GM21447 (cell line): ENCODE measurements around the gene EXOC4.

Experiments used
- ATAC-seq: cut with Tn5 transposase; IDR thresholded peaks from one replicate; pipeline ENCODE4 v1.9.1; 2021; ENCODE audit not compliant: unreplicated experiment

EXOC4 gene

GRCh38 chr7:133564484-133564883, 311.6 kb downstream of the EXOC4 start:
- ATAC-seq, result no peak

- no peak for ATAC-seq
Measured at GRCh38 chr7:133568544-133568943, 315.7 kb downstream of the EXOC4 start.

- no peak for ATAC-seq
Measured at GRCh38 chr7:133570321-133570720, 317.4 kb downstream of the EXOC4 start.

- ATAC-seq, result no peak
Measured at GRCh38 chr7:133571076-133571475, 318.2 kb downstream of the EXOC4 start.

- no peak for ATAC-seq
Measured at GRCh38 chr7:133572087-133572486, 319.2 kb downstream of the EXOC4 start.

- ATAC-seq, result no peak
Measured at GRCh38 chr7:133572843-133573242, 320.0 kb downstream of the EXOC4 start.

GRCh38 chr7:133573554-133574265, 320.8 kb downstream of the EXOC4 start:
- ATAC-seq, result no peak

GRCh38 chr7:133575726-133576440, 323.0 kb downstream of the EXOC4 start:
- no peak for ATAC-seq

- no peak for ATAC-seq
Measured at GRCh38 chr7:133576612-133577168, 323.8 kb downstream of the EXOC4 start.

- no peak for ATAC-seq
Measured at GRCh38 chr7:133582766-133583523, 330.1 kb downstream of the EXOC4 start.

- ATAC-seq, result no peak
Measured at GRCh38 chr7:133583545-133584171, 330.8 kb downstream of the EXOC4 start.

- ATAC-seq, result no peak
Measured at GRCh38 chr7:133584956-133585668, 332.2 kb downstream of the EXOC4 start.

GRCh38 chr7:133586253-133586652, 333.4 kb downstream of the EXOC4 start:
- ATAC-seq, result no peak

- no peak for ATAC-seq
Measured at GRCh38 chr7:133587903-133588302, 335.0 kb downstream of the EXOC4 start.

- ATAC-seq, result no peak
Measured at GRCh38 chr7:133590795-133591194, 337.9 kb downstream of the EXOC4 start.

GRCh38 chr7:133591704-133592340, 338.9 kb downstream of the EXOC4 start:
- ATAC-seq, result no peak

GRCh38 chr7:133593561-133593960, 340.7 kb downstream of the EXOC4 start:
- ATAC-seq, result no peak

GRCh38 chr7:133601617-133602016, 348.7 kb downstream of the EXOC4 start:
- no peak for ATAC-seq

GRCh38 chr7:133602291-133602690, 349.4 kb downstream of the EXOC4 start:
- ATAC-seq, result no peak

- no peak for ATAC-seq
Measured at GRCh38 chr7:133606991-133607390, 354.1 kb downstream of the EXOC4 start.
